GM10266 (cell line): ENCODE measurements around the gene SLC35F4.
"Not testable (repeated sequence)": the region's sequence is repeated elsewhere in the genome, so short reads cannot be mapped to it uniquely, and the experiment has no call there.

ENCODE experiments used
- DNase-seq: peaks from one replicate; pipeline ENCODE4 v3.0.0; 2012; ENCODE audit errors: extremely low spot score
- TF ChIP-seq, protein P1 (sequence below): IDR thresholded peaks from 2 replicates; pipeline ENCODE4 v1.5.1; 2012; ENCODE audit warnings: mild to moderate bottlenecking, low read depth; ENCODE audit not compliant: control insufficient read depth, insufficient read depth; ENCODE audit errors: missing control alignments

The SLC35F4 gene

DNA sequence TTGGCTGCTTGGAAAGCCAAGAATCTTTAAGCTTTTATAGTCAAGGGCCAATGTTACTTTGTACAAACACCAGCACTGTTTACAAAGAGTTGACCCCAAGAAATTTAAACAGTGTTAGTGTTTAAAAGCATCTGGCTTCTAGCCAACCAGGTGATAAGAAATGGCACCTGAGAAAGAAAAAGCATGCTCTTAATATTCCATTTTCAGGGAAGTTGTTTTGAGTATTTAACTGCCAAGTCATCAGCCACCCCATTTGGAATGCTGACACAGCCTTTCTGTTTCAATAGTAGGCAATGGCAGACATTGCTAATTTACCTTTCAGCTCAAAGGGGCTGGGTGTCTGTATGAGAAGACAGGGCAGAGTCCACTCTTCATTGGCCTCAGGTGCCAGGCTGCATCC, 3.7 kb upstream of the SLC35F4 start:
- no peak for DNase-seq
- TF ChIP-seq, protein P1, sequence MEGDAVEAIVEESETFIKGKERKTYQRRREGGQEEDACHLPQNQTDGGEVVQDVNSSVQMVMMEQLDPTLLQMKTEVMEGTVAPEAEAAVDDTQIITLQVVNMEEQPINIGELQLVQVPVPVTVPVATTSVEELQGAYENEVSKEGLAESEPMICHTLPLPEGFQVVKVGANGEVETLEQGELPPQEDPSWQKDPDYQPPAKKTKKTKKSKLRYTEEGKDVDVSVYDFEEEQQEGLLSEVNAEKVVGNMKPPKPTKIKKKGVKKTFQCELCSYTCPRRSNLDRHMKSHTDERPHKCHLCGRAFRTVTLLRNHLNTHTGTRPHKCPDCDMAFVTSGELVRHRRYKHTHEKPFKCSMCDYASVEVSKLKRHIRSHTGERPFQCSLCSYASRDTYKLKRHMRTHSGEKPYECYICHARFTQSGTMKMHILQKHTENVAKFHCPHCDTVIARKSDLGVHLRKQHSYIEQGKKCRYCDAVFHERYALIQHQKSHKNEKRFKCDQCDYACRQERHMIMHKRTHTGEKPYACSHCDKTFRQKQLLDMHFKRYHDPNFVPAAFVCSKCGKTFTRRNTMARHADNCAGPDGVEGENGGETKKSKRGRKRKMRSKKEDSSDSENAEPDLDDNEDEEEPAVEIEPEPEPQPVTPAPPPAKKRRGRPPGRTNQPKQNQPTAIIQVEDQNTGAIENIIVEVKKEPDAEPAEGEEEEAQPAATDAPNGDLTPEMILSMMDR = no peak

DNA sequence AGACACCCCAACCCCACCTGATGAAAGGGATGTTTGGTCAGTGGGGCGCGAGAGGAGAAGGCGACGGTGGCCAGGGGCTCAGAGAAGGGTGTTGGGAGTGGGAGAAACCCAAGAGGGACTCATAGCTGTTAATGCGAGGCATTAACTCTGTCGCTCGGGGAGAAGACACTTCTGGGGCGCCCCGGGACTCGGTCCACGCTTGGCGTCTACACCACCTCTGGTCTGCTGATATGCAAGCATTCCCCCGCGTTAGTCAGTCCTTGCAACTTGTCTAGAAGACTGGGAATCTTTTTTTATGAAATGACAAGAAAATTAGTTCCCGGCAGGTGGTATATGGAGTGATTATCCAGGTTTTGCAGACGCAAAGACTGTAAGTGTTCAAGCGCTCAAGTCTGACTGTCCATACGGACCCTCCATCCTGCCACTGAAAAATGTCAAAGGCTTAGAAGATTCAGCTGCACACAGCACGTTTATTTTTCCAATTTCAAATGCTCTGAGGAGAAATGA, 360 bp upstream of the SLC35F4 start:
- TF ChIP-seq, protein P1 = no peak
- no peak for DNase-seq

DNA sequence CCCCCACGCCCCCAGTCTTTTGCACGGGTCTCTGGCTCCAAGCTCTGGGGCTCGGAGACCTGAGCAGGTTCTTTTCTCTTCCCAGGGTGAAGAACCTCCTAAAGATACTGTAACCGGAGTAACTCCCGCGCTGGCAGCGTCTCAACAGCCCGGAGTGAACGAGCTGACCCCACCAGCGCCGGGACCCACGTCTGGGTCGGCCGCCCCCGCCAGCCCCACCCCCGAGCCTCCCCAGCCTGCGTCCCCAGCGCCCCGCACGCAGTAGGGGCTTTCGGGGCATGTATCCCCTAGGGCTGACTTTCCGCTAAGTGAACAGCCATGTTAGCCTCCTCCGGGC, 858 bp downstream of the SLC35F4 start:
- no peak for DNase-seq
- TF ChIP-seq, protein P1 = no peak

DNA sequence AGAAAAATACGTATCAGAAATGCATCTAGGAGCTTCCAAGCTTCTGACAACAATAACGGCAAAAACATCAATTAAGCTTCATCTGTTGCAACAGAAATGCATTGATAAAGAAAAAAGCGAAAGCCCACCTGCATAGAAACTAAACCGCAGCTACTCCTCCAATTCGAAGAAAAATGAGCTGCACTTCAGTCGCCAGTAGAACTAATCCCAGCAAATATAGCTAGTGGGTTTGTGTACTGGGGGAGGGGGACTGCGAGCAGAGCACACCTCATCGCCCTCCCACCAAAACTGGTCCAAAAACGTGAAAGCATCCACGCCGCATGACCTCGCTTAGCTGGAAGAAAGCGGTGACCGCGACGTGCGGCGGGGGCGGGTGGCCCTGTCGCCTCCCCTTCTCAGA, 1.2 kb downstream of the SLC35F4 start:
- no peak for DNase-seq
- TF ChIP-seq, protein P1 = no peak

DNA sequence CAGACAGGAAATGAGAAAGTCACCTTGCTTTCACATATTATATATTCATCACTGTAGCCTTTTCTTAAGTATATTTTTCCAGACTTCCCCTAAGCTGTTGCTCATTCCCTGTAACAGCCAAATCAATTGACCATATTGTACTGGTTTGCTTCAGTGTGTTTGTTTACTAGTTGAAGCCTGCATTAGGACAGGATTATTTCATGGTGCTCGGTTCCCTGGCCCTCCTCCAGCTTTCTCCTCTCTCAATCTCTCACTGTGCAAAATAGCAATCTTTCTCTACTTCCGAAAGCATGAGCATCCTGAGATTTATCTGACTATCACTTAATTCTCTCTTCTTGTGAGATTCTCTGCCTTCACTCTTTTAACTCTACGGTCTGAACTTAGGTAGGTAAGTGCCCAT, 2.4 kb downstream of the SLC35F4 start:
- no peak for DNase-seq

DNA sequence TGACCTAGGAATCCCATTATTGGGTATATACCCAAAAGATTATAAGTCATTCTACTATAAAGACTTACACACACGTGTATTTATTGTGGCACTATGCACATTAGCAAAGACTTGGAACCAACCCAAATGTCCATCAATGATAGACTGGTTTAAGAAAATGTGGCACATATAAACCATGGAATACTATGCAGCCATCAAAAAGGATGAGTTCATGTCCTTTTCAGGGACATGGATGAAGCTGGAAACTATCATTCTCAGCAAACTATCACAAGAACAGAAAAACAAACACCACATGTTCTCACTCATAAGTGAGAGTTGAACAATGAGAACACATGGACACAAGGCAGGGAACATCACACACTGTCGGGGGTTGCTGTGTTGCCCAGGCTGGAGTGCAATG, 10.2 kb downstream of the SLC35F4 start:
- not testable (repeated sequence) for DNase-seq

More for the DNA sequence above, 2.4 kb downstream of the SLC35F4 start:
- TF ChIP-seq, protein P1 = no peak

DNA sequence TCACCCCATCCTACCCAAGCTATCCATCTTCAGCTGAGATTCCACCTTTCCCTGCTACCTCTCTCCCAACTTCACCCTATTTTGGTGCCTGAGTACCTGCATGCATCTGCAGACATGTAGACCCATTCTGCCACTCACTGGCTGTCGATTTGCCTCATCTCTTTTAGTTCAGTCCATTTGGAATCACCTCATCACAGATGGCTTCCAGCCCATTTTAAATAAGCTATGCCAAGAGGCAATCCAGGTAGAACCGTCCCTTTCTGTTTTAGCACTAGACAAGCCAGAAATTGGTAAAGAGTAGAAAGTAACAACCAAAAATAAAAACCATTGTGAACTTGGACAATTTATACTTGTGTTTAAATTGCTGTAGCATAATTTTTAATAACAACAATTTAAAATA, 11.3 kb downstream of the SLC35F4 start:
- no peak for DNase-seq
- TF ChIP-seq, protein P1 = no peak

DNA sequence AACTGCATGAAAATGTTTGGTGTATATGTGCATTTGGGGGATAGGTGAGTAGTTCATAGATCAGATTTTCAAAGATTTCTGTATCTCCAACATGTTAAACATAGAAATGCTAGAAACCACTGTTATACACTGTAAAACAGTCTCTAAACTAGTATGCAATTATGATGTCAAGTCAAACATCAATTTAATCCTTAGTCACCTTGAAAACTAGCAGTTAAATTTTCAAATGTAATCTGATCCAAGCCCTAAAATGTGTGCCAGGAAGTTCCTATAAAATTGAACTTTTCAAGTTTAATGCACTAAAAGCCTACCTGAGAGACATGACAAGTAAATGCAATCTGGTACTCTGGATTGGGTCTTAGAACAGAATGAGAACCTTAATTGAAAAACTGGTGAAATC, 14.5 kb downstream of the SLC35F4 start:
- DNase-seq = no peak
- TF ChIP-seq, protein P1 = no peak
